22Rv1 (cell line): Measurements from ENCODE around the gene CTNND2.
"Not testable (repeated sequence)": the region's sequence is repeated elsewhere in the genome, so short reads cannot be mapped to it uniquely, and the experiment has no call there.

Experiments
- H3K27ac ChIP-seq: fragments of 450-650 bp; 2 replicates; pipeline ENCODE4 v1.5.1; 2017
- ZFX ChIP-seq: fragments of 450-650 bp; IDR thresholded peaks from 2 replicates; pipeline ENCODE4 v1.6.1; 2017; ENCODE audit warnings: antibody characterized with exemption, borderline replicate concordance
- TF ChIP-seq, protein P1 (sequence below): fragments of 450-650 bp; IDR thresholded peaks from 2 replicates; pipeline ENCODE4 v1.5.1; 2017; ENCODE audit warnings: mild to moderate bottlenecking

Gene CTNND2

DNA sequence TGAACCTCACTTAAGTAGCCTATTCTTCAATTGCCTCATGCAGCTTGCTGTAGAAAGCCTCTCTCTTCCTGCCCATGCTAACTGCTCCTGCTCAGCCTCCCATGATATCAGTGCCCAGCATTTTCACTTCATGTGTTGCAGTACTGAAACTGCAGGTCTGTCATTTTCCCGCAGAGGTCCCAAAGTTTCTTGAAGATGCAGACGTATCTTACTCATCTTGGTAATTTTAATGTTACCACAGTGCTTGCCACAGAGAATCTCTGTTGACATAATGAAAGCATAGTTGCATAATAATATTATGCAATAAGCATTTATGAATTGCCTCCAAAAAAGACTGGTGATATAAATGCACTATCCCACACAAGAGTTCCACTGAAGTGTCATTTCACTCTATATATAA is 582.1 kb downstream of the CTNND2 start:
- H3K27ac ChIP-seq = no peak overlapping the region
- TF ChIP-seq ZFX = no peak

DNA sequence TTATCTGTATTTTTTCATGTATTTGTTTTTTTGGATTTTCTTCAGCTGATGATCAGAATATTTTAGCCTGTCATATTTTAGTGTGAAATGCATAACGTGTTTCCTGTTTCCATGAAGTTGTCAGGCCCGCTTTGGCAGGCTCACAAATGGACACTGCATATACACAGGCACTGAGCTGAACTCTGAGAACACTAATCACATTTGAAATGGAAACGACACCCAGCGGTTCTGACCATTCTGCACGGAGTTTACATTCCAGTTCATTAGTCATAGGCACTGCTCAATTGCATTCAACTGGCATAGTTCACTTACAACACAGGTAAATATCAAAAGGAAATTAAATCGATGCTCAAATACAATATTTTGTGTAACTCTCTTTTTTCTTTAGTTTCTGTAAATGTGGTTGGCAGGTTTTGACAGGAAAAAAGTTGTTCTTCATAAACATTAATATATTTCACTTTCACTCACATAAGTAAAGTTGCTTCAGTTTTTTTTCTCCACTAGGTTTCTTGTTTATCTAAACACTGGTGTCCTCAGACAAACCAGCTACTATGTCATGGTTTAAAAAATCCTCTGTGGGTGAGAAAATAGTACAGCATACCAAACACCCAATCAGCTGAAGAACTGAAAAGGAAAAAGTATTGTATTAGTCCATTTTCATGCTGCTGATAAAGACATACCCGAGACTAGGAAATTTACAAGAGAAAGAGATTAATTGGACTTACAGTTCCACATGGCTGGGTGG is 584.2 kb downstream of the CTNND2 start:
- TF ChIP-seq, protein P1, sequence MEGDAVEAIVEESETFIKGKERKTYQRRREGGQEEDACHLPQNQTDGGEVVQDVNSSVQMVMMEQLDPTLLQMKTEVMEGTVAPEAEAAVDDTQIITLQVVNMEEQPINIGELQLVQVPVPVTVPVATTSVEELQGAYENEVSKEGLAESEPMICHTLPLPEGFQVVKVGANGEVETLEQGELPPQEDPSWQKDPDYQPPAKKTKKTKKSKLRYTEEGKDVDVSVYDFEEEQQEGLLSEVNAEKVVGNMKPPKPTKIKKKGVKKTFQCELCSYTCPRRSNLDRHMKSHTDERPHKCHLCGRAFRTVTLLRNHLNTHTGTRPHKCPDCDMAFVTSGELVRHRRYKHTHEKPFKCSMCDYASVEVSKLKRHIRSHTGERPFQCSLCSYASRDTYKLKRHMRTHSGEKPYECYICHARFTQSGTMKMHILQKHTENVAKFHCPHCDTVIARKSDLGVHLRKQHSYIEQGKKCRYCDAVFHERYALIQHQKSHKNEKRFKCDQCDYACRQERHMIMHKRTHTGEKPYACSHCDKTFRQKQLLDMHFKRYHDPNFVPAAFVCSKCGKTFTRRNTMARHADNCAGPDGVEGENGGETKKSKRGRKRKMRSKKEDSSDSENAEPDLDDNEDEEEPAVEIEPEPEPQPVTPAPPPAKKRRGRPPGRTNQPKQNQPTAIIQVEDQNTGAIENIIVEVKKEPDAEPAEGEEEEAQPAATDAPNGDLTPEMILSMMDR = no peak
- no peak for TF ChIP-seq ZFX
- H3K27ac ChIP-seq = no peak overlapping the region

DNA sequence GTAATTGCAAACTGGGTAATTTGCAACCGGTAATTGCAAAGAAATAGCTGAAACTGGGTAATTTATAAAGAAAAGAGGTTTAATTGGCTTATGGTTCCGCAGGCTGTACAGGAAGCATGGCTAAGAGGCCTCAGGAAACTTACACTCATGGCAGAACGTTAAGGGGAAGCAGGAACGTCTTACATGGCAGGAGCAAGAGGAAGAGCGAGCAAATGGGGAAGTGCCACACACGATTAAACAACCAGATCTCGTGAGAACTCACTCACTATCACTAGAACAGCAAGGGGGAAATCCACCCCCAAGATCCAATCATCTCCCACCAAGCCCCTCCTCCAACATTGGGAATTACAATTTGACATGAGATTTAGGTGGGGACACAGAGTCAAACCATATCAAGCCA is 590.6 kb downstream of the CTNND2 start:
- not testable (repeated sequence) for H3K27ac ChIP-seq

DNA sequence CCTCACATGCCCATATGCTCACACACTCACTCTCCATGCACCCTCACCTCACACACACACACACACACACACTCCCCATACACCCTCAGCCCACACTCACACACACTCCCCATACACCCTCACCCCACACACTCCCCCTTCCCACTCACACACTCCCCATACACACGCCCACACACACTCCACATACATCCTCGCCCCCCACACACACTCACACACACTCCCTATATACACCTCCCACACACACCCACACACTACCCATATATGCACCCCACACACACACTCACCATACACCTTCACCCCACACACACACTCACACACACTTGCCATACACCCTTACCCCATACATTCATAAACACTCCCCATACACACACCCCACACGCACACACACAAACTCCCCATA is 592.5 kb downstream of the CTNND2 start:
- no peak overlapping the region for H3K27ac ChIP-seq
- TF ChIP-seq, protein P1 = no peak
- no peak for TF ChIP-seq ZFX

DNA sequence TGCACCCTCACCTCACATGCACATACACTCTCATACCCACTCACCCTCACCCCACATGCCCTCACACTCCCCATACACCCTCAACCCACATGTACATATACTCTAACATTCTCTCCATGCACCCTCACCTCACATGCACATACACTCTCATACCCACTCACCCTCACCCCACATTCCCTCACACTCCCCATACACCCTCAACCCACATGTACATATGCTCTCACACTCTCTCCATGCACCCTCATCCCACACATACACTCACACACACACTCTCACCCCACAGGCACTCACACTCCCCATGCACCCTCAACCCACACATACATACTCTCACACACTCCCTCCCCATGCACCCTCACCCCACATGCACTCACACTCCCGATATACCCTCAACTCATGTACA is 593.0 kb downstream of the CTNND2 start:
- no peak for TF ChIP-seq ZFX
- TF ChIP-seq, protein P1 = no peak
- H3K27ac ChIP-seq = no peak overlapping the region

DNA sequence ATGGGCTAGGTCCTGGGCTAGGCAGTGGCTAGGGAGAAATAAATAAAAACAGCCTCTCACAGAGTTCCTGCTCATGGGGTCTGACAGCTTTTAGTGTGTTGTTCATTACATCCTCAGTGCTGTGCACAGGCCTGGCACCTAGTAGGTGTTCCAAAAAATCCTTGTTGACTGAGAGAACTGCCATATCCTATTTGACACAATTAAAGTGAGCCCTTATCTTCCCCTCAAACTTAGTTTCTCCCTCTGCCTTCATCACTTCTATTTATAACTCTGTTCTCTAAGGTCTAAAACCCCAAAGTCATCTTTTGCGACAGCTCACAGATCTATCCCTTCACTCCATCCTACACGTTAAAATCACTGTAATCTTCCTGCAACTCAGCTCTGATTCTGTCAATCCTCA is 594.1 kb downstream of the CTNND2 start:
- TF ChIP-seq, protein P1 = no peak
- TF ChIP-seq ZFX = no peak
- H3K27ac ChIP-seq = no peak overlapping the region

DNA sequence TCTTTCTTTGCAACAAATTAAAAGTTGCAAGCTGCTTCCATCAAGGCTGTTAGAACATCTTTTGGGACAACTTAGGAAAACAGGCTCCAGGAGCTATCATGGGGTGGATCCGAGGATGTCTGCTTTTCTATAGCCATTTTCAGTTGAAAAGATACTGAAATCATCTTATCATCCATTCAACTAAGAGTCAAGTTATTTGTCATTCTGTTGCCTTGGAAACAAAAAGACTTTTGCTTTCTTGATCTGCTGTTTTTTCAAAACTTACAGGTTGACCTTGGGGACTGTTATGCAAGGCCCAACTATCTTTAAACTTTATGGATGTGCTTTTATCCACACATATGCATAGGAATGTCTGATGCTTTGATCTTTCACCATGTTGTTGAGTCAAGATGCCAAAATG is 597.9 kb downstream of the CTNND2 start:
- H3K27ac ChIP-seq = no peak overlapping the region
- TF ChIP-seq, protein P1 = no peak
- TF ChIP-seq ZFX = no peak

DNA sequence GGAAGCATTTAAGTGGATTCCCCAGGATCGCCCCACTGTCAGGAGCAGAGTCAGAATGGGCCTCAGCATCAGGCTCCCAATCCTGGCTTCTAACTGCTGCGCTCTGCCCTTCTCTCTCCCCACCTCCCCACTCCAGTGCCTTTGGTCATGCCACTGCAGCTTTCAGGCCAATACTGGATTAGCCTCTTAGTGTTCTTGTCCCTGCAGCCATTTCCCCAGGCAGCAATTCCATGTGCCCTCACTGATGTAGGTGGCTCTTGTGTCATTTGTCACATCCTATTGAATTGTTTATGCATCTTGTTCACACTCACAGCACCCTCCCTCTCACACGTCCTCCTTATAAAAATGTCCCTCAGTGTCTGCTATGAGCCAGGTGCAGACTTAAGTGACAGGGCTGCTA is 599.0 kb downstream of the CTNND2 start:
- no peak overlapping the region for H3K27ac ChIP-seq
- TF ChIP-seq, protein P1 = no peak
- TF ChIP-seq ZFX = no peak
